Activated CD8-positive, alpha-beta T cell treated with anti-CD3 and anti-CD28 coated beads, Interleukin-2, amount 10 ng/mL, durations not matched to agents 7 days and 5 days (primary cell): ENCODE data around the gene GADD45A. TPM values are rescaled to one million over a fixed set of nuclear protein-coding genes. Genes with fewer than 3 reads are reported as not detected.

Experiments
- ATAC-seq: fragments of 150-1000 bp; cut with Tn5 transposase; one replicate; pipeline ENCODE4 v1.10.0; 2021; ENCODE audit warnings: moderate library complexity
- CTCF ChIA-PET: fragments of 350-600 bp; sonication (Branson Sonifier 250); formaldehyde crosslinking; loops from one replicate; lab custom pipeline; 2021; ENCODE audit warnings: antibody characterized with exemption; lab: Charles Lee
- POLR2A ChIA-PET: fragments of 350-600 bp; sonication (Branson Sonifier 250); formaldehyde crosslinking; loops from one replicate; lab custom pipeline; 2021; ENCODE audit warnings: antibody characterized with exemption; lab: Charles Lee
- DNase-seq: peaks from one replicate; pipeline ENCODE4 v3.0.0-alpha.2; 2020
- H3K27ac Mint-ChIP-seq: one replicate; pipeline ENCODE4 v1.8.0; 2021; ENCODE audit warnings: mild to moderate bottlenecking, mixed read lengths
- H3K27me3 Mint-ChIP-seq: one replicate; pipeline ENCODE4 v1.8.0; 2021; ENCODE audit warnings: low read depth, mixed read lengths
- H3K36me3 Mint-ChIP-seq: one replicate; pipeline ENCODE4 v1.8.0; 2021; ENCODE audit warnings: low read depth, mixed read lengths
- H3K4me1 Mint-ChIP-seq: one replicate; pipeline ENCODE4 v1.8.0; 2021; ENCODE audit warnings: low read depth, mixed read lengths
- H3K4me3 Mint-ChIP-seq: one replicate; pipeline ENCODE4 v1.8.0; 2021; ENCODE audit warnings: mild to moderate bottlenecking, mixed read lengths
- H3K9me3 Mint-ChIP-seq: one replicate; pipeline ENCODE4 v1.8.0; 2022; ENCODE audit warnings: mixed read lengths; ENCODE audit not compliant: insufficient read depth
- total RNA-seq, 2 experiments: library from RNA; stranded (reverse); gene quantifications; one replicate each; pipeline ENCODE4 v1.2.3, GENCODE V29; 2021

Gene GADD45A
- total RNA-seq, 2 experiments from 2014 or later: 17.9 to 21.7 TPM

DNA sequence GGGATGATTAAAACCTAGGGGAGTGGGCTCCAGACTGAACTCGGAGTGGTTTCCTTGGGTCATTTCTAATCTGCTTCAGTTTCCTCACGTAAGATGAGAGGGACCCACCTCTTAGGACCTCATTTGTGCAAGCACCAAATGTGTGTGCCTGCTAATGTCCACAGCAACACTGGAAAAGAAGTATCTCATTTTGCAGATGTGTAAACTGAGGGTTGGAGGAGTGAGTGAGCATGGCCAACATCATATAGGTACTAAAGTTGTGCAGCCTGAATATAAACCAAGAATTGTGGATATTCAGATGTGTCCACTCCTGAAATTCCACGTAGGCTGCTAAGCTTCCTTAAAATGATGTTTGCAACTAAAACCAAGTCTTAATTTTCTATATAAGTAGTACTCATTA, 51.7 kb downstream of the GADD45A start:
- Mint-ChIP-seq H3K4me3 (no peak overlapping the region), H3K36me3 (no peaks in the 10 kb centered on the region), H3K9me3 (no peaks in the 10 kb centered on the region), H3K27ac (peak overlapping the region; percentile 86), H3K27me3 (no peaks in the 10 kb centered on the region), H3K4me1 (peaks cover 19% of the 10 kb centered on the region)
- no peak for DNase-seq
- ChIA-PET POLR2A (interaction anchor here (4.6 kb wide), 1 partner anchor 51 kb away, joined by 23 read pairs; the partner anchor contains the start of gene GADD45A), CTCF (interaction anchor here (0.9 to 1.6 kb wide), 2 partner anchors 14 to 523 kb away, joined by 3 read pairs; no protein-coding TSS in a partner anchor)
- ATAC-seq: no peak

DNA sequence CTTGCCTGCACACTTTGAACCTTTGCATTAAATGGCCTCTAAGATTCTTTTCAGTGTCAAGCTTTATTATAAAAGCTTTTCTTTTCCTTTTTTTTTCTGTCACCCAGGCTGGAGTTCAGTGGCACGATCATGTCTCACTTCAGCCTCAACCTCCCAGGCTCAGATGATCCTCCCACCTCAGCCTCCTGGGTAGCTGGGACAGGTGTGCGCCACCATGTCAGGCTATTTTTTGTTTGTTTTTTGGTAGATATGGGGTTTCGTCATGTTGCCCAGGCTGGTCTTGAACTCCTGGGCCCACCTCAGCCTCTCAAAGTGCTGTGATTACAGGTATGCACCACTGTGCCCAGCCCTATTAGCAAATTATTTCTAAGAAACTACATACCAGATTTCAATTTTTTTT, 52.9 kb downstream of the GADD45A start:
- Mint-ChIP-seq H3K4me3 (no peak overlapping the region), H3K9me3 (no peaks in the 10 kb centered on the region), H3K27me3 (no peaks in the 10 kb centered on the region), H3K4me1 (peaks cover 19% of the 10 kb centered on the region), H3K36me3 (no peaks in the 10 kb centered on the region), H3K27ac (no peak overlapping the region)
- DNase-seq: no peak
- POLR2A ChIA-PET: interaction anchor here (4.6 kb wide), 1 partner anchor 52 kb away, joined by 23 read pairs; the partner anchor contains the start of gene GADD45A
- CTCF ChIA-PET: interaction anchor here (1.0 to 1.6 kb wide), 3 partner anchors 13 to 23 kb away, joined by 3 to 4 read pairs (median 3); no protein-coding TSS in a partner anchor
- ATAC-seq: no peak

Other genes with a start within 250 kb of the GADD45A start
- gene GNG12, start 148.3 kb downstream of the GADD45A start, total RNA-seq: not detected